IPS-11a (cell line): Measurements from ENCODE around the gene CLCNKA.
A peak's percentile ranks its signal among the peaks of the same experiment; 100 is the strongest.
"Not testable (repeated sequence)": the region's sequence is repeated elsewhere in the genome, so short reads cannot be mapped to it uniquely, and the experiment has no call there.

Source experiments
- H3K4me3 ChIP-seq: one replicate; pipeline ENCODE4 v1.5.1; 2013; ENCODE audit warnings: low read depth, low read length, control low read depth

Gene CLCNKA

GRCh38 chr1:15997076-15997585 is 24.7 kb upstream of the CLCNKA start:
- H3K4me3 ChIP-seq, result no peak overlapping the region

GRCh38 chr1:15997637-15998280 is 24.1 kb upstream of the CLCNKA start:
- H3K4me3 ChIP-seq, result no peak overlapping the region

GRCh38 chr1:15998929-15999328 is 22.9 kb upstream of the CLCNKA start:
- H3K4me3 ChIP-seq, result no peak overlapping the region

- not testable (repeated sequence) for H3K4me3 ChIP-seq
Observed at GRCh38 chr1:16001274-16001673, 20.6 kb upstream of the CLCNKA start.

- no peak overlapping the region for H3K4me3 ChIP-seq
Observed at GRCh38 chr1:16005597-16005996, 16.2 kb upstream of the CLCNKA start.

GRCh38 chr1:16006010-16006409 is 15.8 kb upstream of the CLCNKA start:
- no peak overlapping the region for H3K4me3 ChIP-seq

- H3K4me3 ChIP-seq, result no peak overlapping the region
Observed at GRCh38 chr1:16006552-16007485, 15.0 kb upstream of the CLCNKA start.

- no peak overlapping the region for H3K4me3 ChIP-seq
Observed at GRCh38 chr1:16007671-16008341, 14.0 kb upstream of the CLCNKA start.

GRCh38 chr1:16009030-16009460 is 12.8 kb upstream of the CLCNKA start:
- H3K4me3 ChIP-seq, result no peak overlapping the region

- H3K4me3 ChIP-seq, result no peak overlapping the region
Observed at GRCh38 chr1:16009678-16010077, 12.2 kb upstream of the CLCNKA start.

- no peak overlapping the region for H3K4me3 ChIP-seq
Observed at GRCh38 chr1:16010837-16011236, 11.0 kb upstream of the CLCNKA start.

- no peak overlapping the region for H3K4me3 ChIP-seq
Observed at GRCh38 chr1:16011936-16012589, 9.8 kb upstream of the CLCNKA start.

GRCh38 chr1:16012590-16013219 is 9.1 kb upstream of the CLCNKA start:
- peak overlapping the region; percentile 20 for H3K4me3 ChIP-seq

GRCh38 chr1:16013220-16013907 is 8.5 kb upstream of the CLCNKA start:
- peak overlapping the region; percentile 20 for H3K4me3 ChIP-seq

GRCh38 chr1:16013908-16014258 is 8.0 kb upstream of the CLCNKA start:
- H3K4me3 ChIP-seq, result no peak overlapping the region

- no peak overlapping the region for H3K4me3 ChIP-seq
Observed at GRCh38 chr1:16014509-16015482, 7.0 kb upstream of the CLCNKA start.

- H3K4me3 ChIP-seq, result no peak overlapping the region
Observed at GRCh38 chr1:16015491-16015890, 6.3 kb upstream of the CLCNKA start.

GRCh38 chr1:16015960-16016901 is 5.6 kb upstream of the CLCNKA start:
- H3K4me3 ChIP-seq, result no peak overlapping the region
